IPS-11a (cell line): ENCODE data around the gene ZNF609.
A peak's percentile ranks its signal among the peaks of the same experiment; 100 is the strongest.
"Not testable (repeated sequence)": the region's sequence is repeated elsewhere in the genome, so short reads cannot be mapped to it uniquely, and the experiment has no call there.

Source experiments
- H3K4me3 ChIP-seq: one replicate; pipeline ENCODE4 v1.5.1; 2013; ENCODE audit warnings: low read depth, low read length, control low read depth

The ZNF609 gene

DNA sequence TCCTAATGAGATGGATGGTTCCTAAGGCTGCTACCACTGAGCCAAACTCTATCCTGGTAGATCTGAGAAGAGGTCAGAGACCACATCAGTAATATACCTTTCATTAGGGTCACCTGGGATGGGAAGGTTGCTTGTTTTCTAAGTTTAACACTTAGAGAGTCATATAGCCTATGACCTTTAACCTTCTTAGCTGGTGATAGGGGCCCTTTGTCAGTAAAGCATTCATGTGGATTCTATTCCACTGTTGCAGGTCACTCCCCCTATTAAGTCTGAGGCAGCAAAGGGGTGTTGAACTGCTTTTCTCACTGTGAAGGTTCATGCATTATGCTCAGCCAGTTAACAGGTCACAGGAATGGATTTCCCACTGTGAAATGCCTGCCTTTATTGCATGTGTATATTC lies 6.1 kb upstream of the ZNF609 start:
- H3K4me3 ChIP-seq, result no peak overlapping the region

GRCh38 chr15:64455961-64456371 lies 4.4 kb upstream of the ZNF609 start:
- no peak overlapping the region for H3K4me3 ChIP-seq

DNA sequence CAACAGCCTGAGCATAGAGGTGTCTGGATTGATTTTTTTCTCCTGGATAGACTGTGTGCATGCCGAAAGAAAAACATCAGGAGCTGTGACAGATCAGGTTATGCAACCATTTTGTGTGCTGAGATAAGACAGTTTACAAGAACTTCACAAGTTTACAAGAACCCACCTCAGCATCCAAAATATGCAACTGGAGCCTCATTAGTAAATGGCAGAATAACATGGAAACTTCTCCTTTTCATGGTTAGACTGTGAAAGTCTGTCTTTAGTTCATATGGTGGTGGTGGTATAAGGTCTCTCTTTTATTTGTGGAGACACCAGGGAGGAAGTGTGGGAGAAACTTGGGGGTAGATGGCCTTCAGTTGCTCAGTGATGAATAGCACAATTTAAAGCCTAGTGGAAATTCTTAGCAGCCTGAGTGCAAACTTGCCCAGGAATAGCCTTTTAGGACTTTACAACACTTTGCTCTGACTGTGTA lies 3.7 kb upstream of the ZNF609 start:
- H3K4me3 ChIP-seq, result no peak overlapping the region

DNA sequence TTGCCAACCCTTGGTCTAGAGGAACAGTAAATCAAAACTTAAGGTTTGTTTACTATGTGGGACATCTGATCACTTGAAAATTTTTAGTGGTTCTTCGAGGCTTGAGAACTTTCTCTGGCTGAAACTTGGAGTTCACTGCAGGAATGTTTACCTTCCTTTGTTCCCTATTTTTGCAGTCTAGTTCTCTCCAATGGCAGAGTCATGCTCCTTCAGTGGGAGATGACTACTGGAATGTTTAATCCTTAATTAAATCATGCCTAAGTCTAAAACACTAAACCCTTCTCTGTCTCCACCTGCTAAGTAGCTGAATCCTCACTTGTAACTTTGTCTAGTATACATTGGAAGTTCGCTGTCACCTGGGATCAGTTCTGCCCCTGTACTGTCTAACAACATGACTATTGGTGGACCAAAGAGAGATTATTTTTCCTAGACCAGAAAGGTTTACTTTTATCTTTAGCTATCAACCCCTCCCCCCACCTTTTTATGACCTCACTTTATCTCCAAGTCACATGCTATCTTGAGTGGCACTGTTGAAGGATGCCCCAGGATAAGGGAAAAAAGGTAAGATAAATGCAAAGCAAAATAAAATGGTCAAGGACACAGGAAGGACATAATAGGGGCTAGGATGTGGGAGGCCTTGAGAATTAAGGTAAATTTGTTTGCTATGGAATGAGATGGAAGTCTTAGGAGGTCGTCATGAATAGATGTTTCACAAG lies 1.2 kb upstream of the ZNF609 start:
- H3K4me3 ChIP-seq, result no peak overlapping the region

GRCh38 chr15:64460724-64461720 lies 644 bp downstream of the ZNF609 start:
- H3K4me3 ChIP-seq, result peak overlapping the region; percentile 72

- H3K4me3 ChIP-seq, result peak overlapping the region; percentile 72
These were observed 1.4 kb downstream of the ZNF609 start for GRCh38 chr15:64461721-64462162.

DNA sequence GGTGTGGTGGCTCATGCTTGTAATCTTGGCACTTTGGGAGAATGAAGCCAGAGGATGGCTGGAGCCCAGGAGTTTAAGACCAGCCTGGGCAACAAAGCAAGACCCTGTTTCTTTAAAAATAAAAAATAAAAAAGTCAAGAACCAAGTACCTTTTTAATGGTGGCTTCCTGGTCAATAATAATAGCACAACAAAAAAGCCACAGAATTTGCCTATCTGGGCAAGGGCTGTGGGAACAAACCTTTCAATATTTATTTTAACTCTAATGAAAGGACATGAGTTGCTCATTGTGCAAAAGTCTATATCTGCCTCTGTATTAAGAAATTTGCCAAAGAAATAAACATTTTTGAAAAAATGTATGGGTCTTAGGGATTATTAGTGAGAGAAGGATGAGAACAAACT lies 2.1 kb downstream of the ZNF609 start:
- no peak overlapping the region for H3K4me3 ChIP-seq

GRCh38 chr15:64464276-64465005 lies 4.1 kb downstream of the ZNF609 start:
- no peak overlapping the region for H3K4me3 ChIP-seq

DNA sequence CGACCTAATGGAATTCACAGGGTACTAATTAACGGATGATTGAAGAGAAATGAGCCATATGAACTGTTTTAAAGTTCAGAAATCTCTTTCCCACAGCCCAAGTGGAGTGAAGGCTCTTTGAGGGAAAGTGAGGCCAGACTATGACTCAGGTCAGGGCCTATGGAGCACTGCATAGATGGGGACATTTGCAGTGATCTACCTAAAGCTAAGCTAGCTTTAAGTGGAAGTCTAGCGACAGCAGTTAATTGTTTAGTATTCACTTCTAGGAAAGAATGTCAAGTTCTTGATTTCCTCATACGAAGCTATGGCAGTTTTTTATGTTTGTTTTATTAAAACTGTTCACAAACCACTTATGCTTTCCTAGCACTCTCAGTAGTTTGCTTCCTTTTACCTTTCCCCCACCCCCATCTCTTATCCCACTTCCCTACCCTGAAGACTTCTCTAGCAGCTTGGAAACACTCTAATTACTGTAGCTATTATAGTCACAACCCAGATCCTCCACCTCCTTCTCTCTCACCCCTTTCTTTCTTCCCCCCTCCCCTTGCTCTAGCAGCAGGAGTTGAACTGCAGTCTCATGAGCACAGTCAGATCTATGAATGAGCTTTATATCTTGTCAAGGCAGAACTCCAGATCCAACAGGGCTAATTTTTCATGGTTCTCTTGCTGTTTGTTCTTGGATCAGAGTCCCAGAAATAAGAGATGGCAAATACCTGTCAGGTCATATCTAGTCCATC lies 6.2 kb downstream of the ZNF609 start:
- H3K4me3 ChIP-seq, result no peak overlapping the region

GRCh38 chr15:64472161-64472560 lies 11.8 kb downstream of the ZNF609 start:
- H3K4me3 ChIP-seq, result no peak overlapping the region

GRCh38 chr15:64474846-64475245 lies 14.5 kb downstream of the ZNF609 start:
- no peak overlapping the region for H3K4me3 ChIP-seq

GRCh38 chr15:64476550-64476949 lies 16.2 kb downstream of the ZNF609 start:
- H3K4me3 ChIP-seq, result no peak overlapping the region

GRCh38 chr15:64478863-64479262 lies 18.5 kb downstream of the ZNF609 start:
- no peak overlapping the region for H3K4me3 ChIP-seq

DNA sequence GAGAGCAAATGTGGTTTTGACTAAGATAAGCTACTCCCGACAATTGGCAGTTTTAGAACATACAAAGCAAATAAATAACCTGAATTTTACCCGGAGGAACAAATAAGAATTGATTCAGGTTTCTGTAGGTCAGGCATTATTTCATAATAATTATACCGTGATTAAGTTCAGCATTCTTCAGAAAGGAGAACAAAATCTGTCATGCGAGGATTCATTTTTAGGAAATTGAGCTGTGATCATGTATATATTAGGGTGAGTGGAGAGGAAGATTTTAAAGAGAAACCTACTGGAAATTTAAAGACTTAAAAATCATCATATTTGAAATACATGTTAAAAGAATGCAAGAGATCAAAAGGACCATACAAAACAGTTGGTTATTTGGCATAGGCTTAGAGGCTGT lies 20.5 kb downstream of the ZNF609 start:
- H3K4me3 ChIP-seq, result no peak overlapping the region

GRCh38 chr15:64483749-64484148 lies 23.4 kb downstream of the ZNF609 start:
- H3K4me3 ChIP-seq, result no peak overlapping the region

DNA sequence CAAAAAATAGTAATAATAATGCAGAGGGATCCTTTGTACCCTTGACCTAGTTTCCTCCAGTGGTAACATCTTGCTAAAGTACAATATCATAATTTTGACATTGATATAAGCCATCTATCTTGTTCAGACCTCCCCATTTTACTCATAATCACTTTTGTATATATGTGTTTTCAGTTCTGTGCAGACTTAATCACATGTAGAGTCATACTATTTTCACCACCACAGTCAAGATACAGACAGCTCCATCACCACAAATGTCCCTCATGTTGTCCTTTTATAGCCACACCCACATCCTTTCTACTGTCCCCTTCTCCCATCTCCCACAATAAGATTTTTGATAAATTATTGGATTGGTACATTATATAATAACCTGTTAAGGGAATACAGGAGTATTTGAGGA lies 25.4 kb downstream of the ZNF609 start:
- H3K4me3 ChIP-seq, result no peak overlapping the region

DNA sequence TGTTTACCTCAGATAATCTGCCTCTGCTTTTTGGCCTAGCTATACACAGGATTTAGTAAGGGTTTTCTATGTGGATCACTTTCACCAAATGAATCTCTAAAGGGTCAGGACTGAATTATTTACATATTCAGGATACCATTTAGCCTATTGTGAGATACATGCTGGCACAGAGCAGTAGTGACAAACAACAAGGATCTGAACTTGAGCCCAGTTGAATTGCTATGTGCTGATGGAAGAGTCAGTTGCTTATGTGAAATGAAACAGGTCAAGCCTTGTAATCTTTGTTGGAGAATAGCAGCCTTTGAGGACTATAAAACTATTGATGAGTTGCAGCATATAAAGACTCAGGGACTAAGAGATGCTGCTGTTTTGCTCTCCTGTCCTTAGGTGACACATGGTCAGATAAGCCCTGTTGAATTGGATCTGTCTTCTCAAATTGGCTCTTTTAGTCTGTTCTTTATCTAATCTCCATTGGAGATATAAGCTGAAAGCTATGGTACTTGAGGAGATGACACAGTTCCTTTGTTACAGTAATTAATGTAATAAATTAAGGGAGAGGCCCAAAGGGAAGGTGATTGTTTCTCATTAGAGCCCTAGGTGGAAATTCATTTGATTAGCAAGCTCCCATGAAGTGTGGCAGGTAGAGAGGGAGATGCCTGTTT lies 30.4 kb downstream of the ZNF609 start:
- H3K4me3 ChIP-seq, result no peak overlapping the region

DNA sequence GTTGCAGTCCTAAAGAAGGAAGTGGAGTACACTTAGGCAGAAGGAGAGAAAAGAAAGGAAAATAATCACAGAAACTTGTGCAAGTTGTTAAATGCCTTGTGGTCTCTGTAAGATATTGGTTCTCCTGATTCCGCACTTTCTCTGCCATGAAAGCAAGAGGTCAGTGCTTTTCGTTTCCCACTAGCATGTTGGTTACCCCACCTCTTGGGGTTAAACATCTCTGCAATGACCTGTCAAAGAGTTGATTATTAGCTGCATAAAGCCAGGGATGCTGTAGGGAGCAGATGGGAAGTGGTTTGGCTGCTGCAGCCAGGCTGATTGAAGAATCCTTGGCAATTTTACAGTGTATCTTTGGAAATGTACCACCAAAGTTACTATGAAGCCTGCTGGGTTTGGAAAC lies 33.3 kb downstream of the ZNF609 start:
- no peak overlapping the region for H3K4me3 ChIP-seq

GRCh38 chr15:64495968-64496367 lies 35.6 kb downstream of the ZNF609 start:
- not testable (repeated sequence) for H3K4me3 ChIP-seq
